ENCODE results near the gene RBM20.

DNA sequence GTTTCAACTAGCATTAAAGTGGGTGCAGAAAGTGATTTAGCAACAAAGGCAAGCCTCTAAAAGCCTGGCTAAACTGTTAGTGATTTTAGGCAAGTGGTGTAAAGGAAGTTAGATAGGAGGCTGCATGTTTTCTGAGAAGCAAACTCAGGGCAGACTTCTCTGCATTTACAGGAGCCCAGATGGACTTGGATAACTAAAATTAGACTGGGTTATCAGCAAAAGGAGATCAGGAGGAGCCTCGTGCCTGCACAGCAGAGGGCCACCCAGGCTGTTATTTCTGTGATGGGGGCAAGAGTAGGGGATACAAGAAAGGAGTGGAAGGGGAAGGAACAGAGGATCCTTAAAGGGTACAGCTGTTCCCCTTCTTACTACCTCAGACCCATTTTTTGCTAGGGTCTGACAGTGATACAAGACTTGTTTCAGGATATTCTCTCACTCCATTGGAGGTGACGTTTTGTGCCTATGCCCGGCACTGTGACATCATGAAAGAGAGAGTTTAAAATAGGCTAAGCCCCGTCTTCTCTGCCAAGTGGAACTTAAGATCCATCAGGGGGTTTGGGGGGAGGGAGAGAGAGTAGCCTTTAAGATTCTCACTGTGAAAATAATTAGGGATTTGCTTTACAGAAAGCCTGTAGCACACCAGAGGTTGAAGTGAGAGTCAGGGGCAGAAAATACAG is 178.0 kb downstream of the RBM20 start:
- no peak for TF ChIP-seq SMC3 (IDR thresholded peaks at IDR 0.05; ENCODE audit: low read depth, low read length)
- no peak for TF ChIP-seq MAZ (IDR thresholded peaks at IDR 0.05; ENCODE audit: borderline replicate concordance, low read depth, low read length)
